Measurements from ENCODE around the gene FAM174B. TPM values are rescaled to one million over a fixed set of nuclear protein-coding genes. Genes with fewer than 3 reads are reported as not detected.

The FAM174B gene
- total and polyA plus RNA-seq, 10 of the 15 experiments (the other 5 are each of a cell fraction or from before 2014, with no cell fraction given), result 0.71 to 15.9 (median 4.2) TPM

DNA sequence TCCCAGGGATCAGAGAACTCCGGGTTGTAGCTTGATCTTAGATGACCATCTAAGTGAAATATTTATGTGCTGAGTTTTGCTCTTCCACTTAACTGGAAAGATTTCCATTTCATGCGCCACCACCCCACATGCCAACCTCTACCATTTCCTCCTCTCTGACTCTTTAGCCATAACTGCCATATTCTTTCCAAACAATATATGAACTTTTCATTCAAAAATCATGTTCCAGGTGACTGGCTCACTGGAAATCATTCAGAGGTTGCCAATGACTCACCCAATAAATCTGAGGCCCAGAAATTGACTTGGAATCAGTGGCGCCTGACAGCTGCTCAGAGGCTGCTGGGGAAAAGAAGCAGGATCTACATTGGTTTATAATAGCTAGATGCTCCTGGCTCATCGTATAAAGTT, 31.6 kb upstream of the FAM174B start (continued):
- TF ChIP-seq TCF3 (IDR thresholded peaks at IDR 0.05; ENCODE audit: borderline replicate concordance, insufficient read depth, low read depth, low read length) (no peak), TCF12 (IDR thresholded peaks at IDR 0.05; ENCODE audit: low read depth, low read length) (no peak), STAT1 (conservative IDR thresholded peaks at IDR 0.05) (no peak), CEBPB (IDR thresholded peaks at IDR 0.05; ENCODE audit: borderline replicate concordance in 1 of 2, low read depth in 2 of 2, low read length in 2 of 2) (no peak), ZBED1 (IDR thresholded peaks at IDR 0.05; ENCODE audit: borderline replicate concordance) (no peak), YY1 (IDR thresholded peaks at IDR 0.05; ENCODE audit: low read depth, low read length) (no peak)
- TF ChIP-seq, protein P1, sequence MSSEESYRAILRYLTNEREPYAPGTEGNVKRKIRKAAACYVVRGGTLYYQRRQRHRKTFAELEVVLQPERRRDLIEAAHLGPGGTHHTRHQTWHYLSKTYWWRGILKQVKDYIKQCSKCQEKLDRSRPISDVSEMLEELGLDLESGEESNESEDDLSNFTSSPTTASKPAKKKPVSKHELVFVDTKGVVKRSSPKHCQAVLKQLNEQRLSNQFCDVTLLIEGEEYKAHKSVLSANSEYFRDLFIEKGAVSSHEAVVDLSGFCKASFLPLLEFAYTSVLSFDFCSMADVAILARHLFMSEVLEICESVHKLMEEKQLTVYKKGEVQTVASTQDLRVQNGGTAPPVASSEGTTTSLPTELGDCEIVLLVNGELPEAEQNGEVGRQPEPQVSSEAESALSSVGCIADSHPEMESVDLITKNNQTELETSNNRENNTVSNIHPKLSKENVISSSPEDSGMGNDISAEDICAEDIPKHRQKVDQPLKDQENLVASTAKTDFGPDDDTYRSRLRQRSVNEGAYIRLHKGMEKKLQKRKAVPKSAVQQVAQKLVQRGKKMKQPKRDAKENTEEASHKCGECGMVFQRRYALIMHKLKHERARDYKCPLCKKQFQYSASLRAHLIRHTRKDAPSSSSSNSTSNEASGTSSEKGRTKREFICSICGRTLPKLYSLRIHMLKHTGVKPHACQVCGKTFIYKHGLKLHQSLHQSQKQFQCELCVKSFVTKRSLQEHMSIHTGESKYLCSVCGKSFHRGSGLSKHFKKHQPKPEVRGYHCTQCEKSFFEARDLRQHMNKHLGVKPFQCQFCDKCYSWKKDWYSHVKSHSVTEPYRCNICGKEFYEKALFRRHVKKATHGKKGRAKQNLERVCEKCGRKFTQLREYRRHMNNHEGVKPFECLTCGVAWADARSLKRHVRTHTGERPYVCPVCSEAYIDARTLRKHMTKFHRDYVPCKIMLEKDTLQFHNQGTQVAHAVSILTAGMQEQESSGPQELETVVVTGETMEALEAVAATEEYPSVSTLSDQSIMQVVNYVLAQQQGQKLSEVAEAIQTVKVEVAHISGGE (CRISPR knock-in tag; IDR thresholded peaks at IDR 0.05), result no peak

DNA sequence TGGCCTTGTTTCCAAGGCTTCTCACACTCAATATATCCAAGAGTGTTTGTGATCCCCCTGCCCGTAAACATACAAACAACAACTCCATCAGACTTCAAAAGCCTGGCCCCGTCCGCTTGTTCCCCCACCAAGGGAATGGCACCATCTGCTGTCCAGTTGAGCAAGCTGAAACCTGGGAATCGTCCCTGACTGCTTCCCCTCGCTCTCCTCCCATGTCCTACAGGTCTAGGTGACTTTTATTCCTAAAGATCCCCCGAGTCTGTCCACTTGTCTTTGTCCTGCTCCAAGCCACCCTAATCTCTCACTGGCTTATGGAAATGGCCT, 27.9 kb upstream of the FAM174B start:
- Histone ChIP-seq H3K36me3 (ENCODE audit: control insufficient read depth in 2 of 2, insufficient read depth in 2 of 2, low read length in 1 of 2) (no peaks in the 10 kb centered on the region), H3K4me2 (ENCODE audit: control insufficient read depth, insufficient read depth) (no peak overlapping the region), H3K9me3 (replicated peaks; ENCODE audit: control insufficient read depth, insufficient read depth, low read length) (peaks cover under 1% of the 10 kb centered on the region; the same call in 1 of the 3 replicates), H4K20me1 (ENCODE audit: control insufficient read depth, insufficient read depth) (no peaks in the 10 kb centered on the region), H3K27ac (ENCODE audit: control insufficient read depth, insufficient read depth) (no peak overlapping the region), H3K4me3 (no peak overlapping the region), H3K79me2 (ENCODE audit: control insufficient read depth, insufficient read depth, low read length) (no peaks in the 10 kb centered on the region), H3K27me3 (replicated peaks in 1 of 2; ENCODE audit: control insufficient read depth in 2 of 2, insufficient read depth in 2 of 2, low read length in 1 of 2) (no peaks in the 10 kb centered on the region), H3K9ac (ENCODE audit: control insufficient read depth, insufficient read depth, low read length) (no peak overlapping the region), H2AFZ (ENCODE audit: control insufficient read depth, low read depth, low read length) (peak overlapping the region; percentile 35; the same call in 1 of the 2 replicates), H3K4me1 (ENCODE audit: control insufficient read depth, insufficient read depth, low read length) (no peaks in the 10 kb centered on the region)
- intact Hi-C loops (cut with micrococcal nuclease; ENCODE audit: unreplicated experiment), result loop anchor here (1.0 kb wide), 1 partner anchor 162 kb away; no protein-coding TSS in a partner anchor
- FAIRE-seq (no peak), ATAC-seq (peak; percentile 59; the same call in 2 of the 3 replicates), DNase-seq (ENCODE audit: low read depth, low spot score) (no peak)
- POLR2A ChIA-PET, result no interaction called here
- BruUV-seq (replicated peaks), result no TSS peak
- SMC1A ChIA-PET (ENCODE audit: uncharacterized antibody, unreplicated experiment), result interaction anchor here (1.1 to 4.0 kb wide), 4 partner anchors 12 to 162 kb away, joined by 4 to 19 read pairs (median 10); no protein-coding TSS in a partner anchor
- CTCF ChIA-PET, result interaction anchor here (0.6 to 3.8 kb wide), 6 partner anchors 14 to 292 kb away, joined by 3 to 34 read pairs (median 4); no protein-coding TSS in a partner anchor
- in situ Hi-C loops (cut with MboI), result no loop called here
- WGBS (ENCODE audit: insufficient coverage, insufficient replicate concordance, low lambda C conversion rate, missing lambda C conversion rate), result 29% methylated on average over 6 of the region's 6 CpGs
- RAD21 ChIA-PET (ENCODE audit: unreplicated experiment), result interaction anchor here (1.0 to 3.1 kb wide), 3 partner anchors 30 to 586 kb away, joined by 3 to 16 read pairs (median 6); no protein-coding TSS in a partner anchor
- peak; percentile 75 for TF ChIP-seq RAD21 (IDR thresholded peaks at IDR 0.05; ENCODE audit: insufficient read depth, low read depth, low read length)
- peak; percentile 70 for TF ChIP-seq SMC3 (IDR thresholded peaks at IDR 0.05; ENCODE audit: borderline replicate concordance, low read length)
- TF ChIP-seq NFIC (IDR thresholded peaks at IDR 0.05; ENCODE audit: low read depth, low read length), result no peak
- TF ChIP-seq BMI1 (IDR thresholded peaks at IDR 0.05; ENCODE audit: borderline replicate concordance), result no peak
- no peak for TF ChIP-seq RELA (IDR thresholded peaks at IDR 0.05; ENCODE audit: borderline replicate concordance, partially characterized antibody)
- TF ChIP-seq TCF12 (IDR thresholded peaks at IDR 0.05; ENCODE audit: low read depth, low read length), result no peak
- TF ChIP-seq CTCF (IDR thresholded peaks at IDR 0.05 in 2 of 3, conservative IDR thresholded peaks at IDR 0.05 in 1 of 3; ENCODE audit: control insufficient read depth in 2 of 3, extremely low read depth in 1 of 3, insufficient read depth in 1 of 3, low read depth in 3 of 3, low read length in 3 of 3), result peak; percentile 35 to 58 (median 49); a peak in 4 of 6 replicates
- no peak for TF ChIP-seq ZBED1 (IDR thresholded peaks at IDR 0.05; ENCODE audit: borderline replicate concordance)
- TF ChIP-seq E2F4 (IDR thresholded peaks at IDR 0.05; ENCODE audit: low read depth, low read length), result no peak
